Right atrium auricular region (tissue), 2 donors: Measurements from ENCODE around the gene ARID5B. TPM values are rescaled to one million over a fixed set of nuclear protein-coding genes. Genes with fewer than 3 reads are reported as not detected.

Experiments used
- DNase-seq: peaks from one replicate; pipeline ENCODE4 v3.0.0-alpha.2; 2019; ENCODE audit warnings: low spot score
- H3K27ac ChIP-seq, 2 donors: fragments of 200-600 bp; sonication (generic); 1 replicate in 1 of 2; 2 replicates in 1 of 2; pipeline ENCODE4 v1.5.1; 2016 to 2019
- H3K27me3 ChIP-seq, 2 donors: fragments of 200-600 bp; sonication (generic); one replicate each; pipeline versions ENCODE4 v1.5.1 to v1.6.0; 2017 to 2019
- H3K36me3 ChIP-seq: fragments of 200-600 bp; sonication (generic); one replicate; pipeline ENCODE4 v1.5.1; 2016
- H3K4me1 ChIP-seq, 2 donors: fragments of 200-600 bp; sonication (generic); one replicate each; pipeline versions ENCODE4 v1.5.1 to v1.6.0; 2017 to 2019
- H3K4me3 ChIP-seq, 2 donors: fragments of 200-600 bp; sonication (generic); 1 replicate in 1 of 2; 2 replicates in 1 of 2; pipeline ENCODE4 v1.5.1; 2017 to 2019; ENCODE audit warnings: mild to moderate bottlenecking in 1 of 2, moderate library complexity in 1 of 2
- H3K9me3 ChIP-seq, 2 donors: fragments of 200-600 bp; sonication (generic); one replicate each; pipeline ENCODE4 v1.5.1; 2019
- CTCF ChIP-seq, 2 donors: fragments of 200-600 bp; sonication (generic); IDR thresholded peaks; one replicate each; pipeline ENCODE4 v1.5.1; 2019; ENCODE audit warnings: antibody characterized with exemption in 2 of 2
- total RNA-seq, 2 donors: library from RNA; depleted of rRNA; stranded (reverse); fragments of >200 nt; gene quantifications; one replicate each; pipeline ENCODE4 v1.1.0, GENCODE V29; 2016

The ARID5B gene
- total RNA-seq, 2 donors from 2014 or later, result 37.9 to 53.4 TPM

DNA sequence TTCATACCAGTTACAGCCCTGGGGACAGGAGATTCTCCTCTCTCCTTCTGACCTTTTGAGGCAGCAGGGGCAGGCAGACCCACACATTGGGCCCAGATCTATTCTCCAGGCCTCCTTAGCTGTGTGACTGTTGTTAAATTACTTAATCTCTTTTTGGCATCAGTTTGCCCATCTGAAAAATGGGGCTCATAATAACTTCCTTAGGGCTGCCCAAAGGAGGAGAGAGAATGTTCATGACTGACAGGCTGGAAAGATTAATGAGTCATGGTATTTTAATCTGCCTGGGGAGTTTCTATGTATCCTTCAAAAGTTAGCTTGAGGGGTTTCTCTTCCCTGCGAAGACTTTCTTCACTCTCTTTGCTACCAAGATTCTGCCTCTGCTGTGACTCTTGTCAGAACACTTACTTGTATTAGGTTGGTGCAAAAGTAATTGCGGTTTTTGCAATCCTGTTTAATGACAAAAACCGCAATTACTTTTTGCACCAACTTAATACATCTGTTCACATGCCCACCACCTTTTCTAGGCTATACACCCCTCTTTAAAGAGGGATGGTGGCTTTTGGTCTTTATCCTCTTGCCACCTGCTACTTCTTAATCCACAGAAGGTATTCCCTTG is 83.4 kb downstream of the ARID5B start:
- Histone ChIP-seq H3K36me3 (no peaks in the 10 kb centered on the region), H3K27ac (no peak overlapping the region), H3K4me3 (no peak overlapping the region), H3K9me3 (no peaks in the 10 kb centered on the region), H3K27me3 (no peaks in the 10 kb centered on the region), H3K4me1 (peaks cover 0 to 17% of the 10 kb centered on the region in 2 donors)
- TF ChIP-seq CTCF (IDR thresholded peaks at IDR 0.05), result no peak
- no peak for DNase-seq

- H3K27me3 ChIP-seq, result no peaks in the 10 kb centered on the region
- TF ChIP-seq CTCF (IDR thresholded peaks at IDR 0.05), result no peak
- DNase-seq, result no peak
- H3K4me1 ChIP-seq, result peaks cover 0 to 17% of the 10 kb centered on the region in 2 donors
- no peak overlapping the region for H3K4me3 ChIP-seq
- H3K9me3 ChIP-seq, result no peaks in the 10 kb centered on the region
- H3K36me3 ChIP-seq, result no peaks in the 10 kb centered on the region
- no peak overlapping the region for H3K27ac ChIP-seq
These were observed 84.2 kb downstream of the ARID5B start for GRCh38 chr10:61985715-61986114.

DNA sequence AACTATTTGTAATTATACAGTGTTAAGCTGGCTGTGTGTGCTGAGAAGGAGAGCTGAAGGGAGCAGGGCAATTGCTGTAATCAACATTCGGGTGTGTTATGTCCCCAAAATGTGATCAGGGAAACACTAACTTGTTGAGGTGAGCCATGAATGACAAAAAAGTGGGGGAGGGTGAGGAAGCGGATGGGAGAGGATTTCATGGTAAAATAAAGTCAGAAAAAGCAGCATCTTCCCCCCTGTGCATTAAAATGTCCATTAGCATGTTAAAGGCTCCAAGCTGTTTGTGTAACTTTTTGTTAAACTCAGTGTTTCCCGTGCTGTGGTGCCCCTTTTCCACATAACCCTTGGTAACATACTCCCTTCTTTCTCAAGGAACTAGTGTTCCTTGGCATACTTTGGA is 84.9 kb downstream of the ARID5B start:
- Histone ChIP-seq H3K27me3 (no peaks in the 10 kb centered on the region), H3K27ac (no peak overlapping the region), H3K9me3 (no peaks in the 10 kb centered on the region), H3K36me3 (no peaks in the 10 kb centered on the region), H3K4me1 (peaks cover 0 to 17% of the 10 kb centered on the region in 2 donors), H3K4me3 (no peak overlapping the region)
- no peak for DNase-seq
- TF ChIP-seq CTCF (IDR thresholded peaks at IDR 0.05), result no peak

GRCh38 chr10:61986788-61987492 is 85.4 kb downstream of the ARID5B start:
- Histone ChIP-seq H3K4me3 (no peak overlapping the region), H3K27me3 (no peaks in the 10 kb centered on the region), H3K36me3 (no peaks in the 10 kb centered on the region), H3K4me1 (peaks cover 0 to 19% of the 10 kb centered on the region in 2 donors), H3K27ac (no peak overlapping the region), H3K9me3 (no peaks in the 10 kb centered on the region)
- TF ChIP-seq CTCF (IDR thresholded peaks at IDR 0.05), result no peak
- DNase-seq, result no peak

DNA sequence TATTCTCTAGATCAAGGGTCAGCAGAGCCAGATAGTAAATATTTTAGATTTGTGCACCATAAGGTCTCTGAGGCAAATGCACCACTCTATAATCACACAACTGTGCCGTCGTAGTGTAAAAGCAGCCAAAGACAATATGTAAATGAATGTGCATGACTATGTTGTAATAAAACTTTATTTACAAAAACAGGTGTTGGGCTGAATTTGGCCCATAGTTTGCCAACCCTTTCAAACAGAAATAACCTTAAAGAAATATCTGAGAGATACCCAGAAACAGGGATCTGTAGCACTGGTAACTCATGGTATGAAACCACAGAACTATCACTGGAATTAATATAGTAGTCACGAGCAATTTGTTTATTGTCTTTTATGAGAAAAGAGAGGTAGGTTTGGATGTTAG is 86.0 kb downstream of the ARID5B start:
- H3K4me3 ChIP-seq, result no peak overlapping the region
- no peak for DNase-seq
- no peaks in the 10 kb centered on the region for H3K36me3 ChIP-seq
- H3K4me1 ChIP-seq, result peaks cover 0 to 25% of the 10 kb centered on the region in 2 donors
- H3K9me3 ChIP-seq, result no peaks in the 10 kb centered on the region
- H3K27ac ChIP-seq, result peak overlapping the region in 1 of 2 donors; percentile 18
- H3K27me3 ChIP-seq, result no peaks in the 10 kb centered on the region
- TF ChIP-seq CTCF (IDR thresholded peaks at IDR 0.05), result no peak
